ENCODE results near the gene RNF113B. TPM values are rescaled to one million over a fixed set of nuclear protein-coding genes. Genes with fewer than 3 reads are reported as not detected.
A peak's percentile ranks its signal among the peaks of the same experiment; 100 is the strongest.

The RNF113B gene
- total and polyA plus RNA-seq, 2 of the 13 experiments (the other 11 are each of a cell fraction or from before 2014, with no cell fraction given) = not detected

- TF ChIP-seq NONO (IDR thresholded peaks at IDR 0.05) (no peak), NONO (CRISPR knock-in tag; conservative IDR thresholded peaks at IDR 0.05) (peak; percentile 63; the same call in 1 of the 2 replicates), ATF7-NPFF (CRISPR knock-in tag; IDR thresholded peaks at IDR 0.05; ENCODE audit: low read depth) (no peak), ZNF883 (CRISPR knock-in tag; IDR thresholded peaks at IDR 0.05; ENCODE audit: not compliant biosample characterization) (peak; percentile 54), SMC3 (IDR thresholded peaks at IDR 0.05; ENCODE audit: low read length) (no peak), ZNF800 (CRISPR knock-in tag; IDR thresholded peaks at IDR 0.05) (peak; percentile 63; the same call in 1 of the 2 replicates), TFAP4 (IDR thresholded peaks at IDR 0.05; ENCODE audit: borderline replicate concordance, low read depth) (no peak), ZNF20 (CRISPR knock-in tag; IDR thresholded peaks at IDR 0.05) (0 out of 2 replicates have a peak, but pooled peaks have one; percentile 24), ZNF407 (CRISPR knock-in tag; IDR thresholded peaks at IDR 0.05; ENCODE audit: not compliant biosample characterization) (peak; percentile 61), AGO1 (IDR thresholded peaks at IDR 0.05; ENCODE audit: low read depth, low read length, poor library complexity, severe bottlenecking) (no peak), ZSCAN25 (CRISPR knock-in tag; IDR thresholded peaks at IDR 0.05) (no peak), HNF1A (IDR thresholded peaks at IDR 0.05; ENCODE audit: low read depth) (no peak), HNF1A (CRISPR knock-in tag; IDR thresholded peaks at IDR 0.05; ENCODE audit: borderline replicate concordance) (peak; percentile 68; the same call in 1 of the 2 replicates)
These were observed 34.5 kb downstream of the RNF113B start, which contains the start of gene FARP1 (continued) for GRCh38 chr13:98142380-98143156.
